Mesendoderm (in vitro differentiated cells): Measurements from ENCODE around the gene CFH.
"Not testable (repeated sequence)": the region's sequence is repeated elsewhere in the genome, so short reads cannot be mapped to it uniquely, and the experiment has no call there.

Experiments used
- DNase-seq: peaks from one replicate; pipeline ENCODE4 v3.0.0; 2013
- H2AK5ac ChIP-seq: 2 replicates; pipeline ENCODE4 v1.6.1; 2013; ENCODE audit warnings: low read length, inconsistent platforms
- H2BK120ac ChIP-seq: 2 replicates; pipeline ENCODE4 v1.6.1; 2013; ENCODE audit warnings: low read depth, mild to moderate bottlenecking, low read length, moderate library complexity, mixed read lengths
- H2BK15ac ChIP-seq: replicated peaks from 2 replicates; pipeline ENCODE4 v1.6.1; 2013; ENCODE audit warnings: low read depth, mild to moderate bottlenecking, moderate library complexity
- H2BK5ac ChIP-seq: 2 replicates; pipeline ENCODE4 v1.6.1; 2013; ENCODE audit warnings: low read length, inconsistent platforms
- H3K18ac ChIP-seq: 2 replicates; pipeline ENCODE4 v1.6.1; 2013; ENCODE audit warnings: mild to moderate bottlenecking, low read length, mixed read lengths
- H3K23ac ChIP-seq: one replicate; pipeline ENCODE4 v1.6.1; 2013; ENCODE audit warnings: low read length
- H3K27ac ChIP-seq: 2 replicates; pipeline ENCODE4 v1.5.1; 2013; ENCODE audit warnings: low read depth, mild to moderate bottlenecking, inconsistent platforms, low read length, moderate library complexity
- H3K27me3 ChIP-seq: 2 replicates; pipeline ENCODE4 v1.6.1; 2013; ENCODE audit warnings: low read length, control low read depth, mild to moderate bottlenecking, inconsistent platforms; ENCODE audit not compliant: insufficient read depth, poor library complexity
- H3K36me3 ChIP-seq: 2 replicates; pipeline ENCODE4 v1.6.1; 2013; ENCODE audit warnings: low read length, inconsistent platforms; ENCODE audit not compliant: control insufficient read depth, insufficient read depth
- H3K4ac ChIP-seq: one replicate; pipeline ENCODE4 v1.6.1; 2013; ENCODE audit warnings: low read depth, mild to moderate bottlenecking, low read length, moderate library complexity
- H3K4me1 ChIP-seq: 2 replicates; pipeline ENCODE4 v1.6.1; 2013; ENCODE audit warnings: low read depth, low read length, inconsistent platforms; ENCODE audit not compliant: control insufficient read depth
- H3K4me2 ChIP-seq: 2 replicates; pipeline ENCODE4 v1.6.1; 2013; ENCODE audit warnings: low read length
- H3K4me3 ChIP-seq: 2 replicates; pipeline ENCODE4 v1.5.1; 2013; ENCODE audit warnings: mild to moderate bottlenecking, low read length
- H3K56ac ChIP-seq: one replicate; pipeline ENCODE4 v1.6.1; 2013; ENCODE audit warnings: low read length
- H3K79me1 ChIP-seq: 2 replicates; pipeline ENCODE4 v1.6.1; 2013; ENCODE audit warnings: low read length, inconsistent platforms
- H3K79me2 ChIP-seq: 2 replicates; pipeline ENCODE4 v1.6.1; 2013; ENCODE audit warnings: mild to moderate bottlenecking, low read length; ENCODE audit not compliant: control insufficient read depth, insufficient read depth
- H3K9ac ChIP-seq: 2 replicates; pipeline ENCODE4 v1.6.1; 2013; ENCODE audit warnings: low read length, inconsistent platforms
- H4K5ac ChIP-seq: one replicate; pipeline ENCODE4 v1.6.1; 2013; ENCODE audit warnings: low read length
- H4K8ac ChIP-seq: one replicate; pipeline ENCODE4 v1.6.1; 2013; ENCODE audit warnings: low read depth, mild to moderate bottlenecking, control low read depth, low read length, moderate library complexity
- WGBS: extraction: QIAGEN DNeasy Blood & Tissue Kit; methylation state at CpG from one replicate; pipeline ENCODE4 v1.1.7; 2013; ENCODE audit warnings: low lambda C conversion rate, missing lambda C conversion rate; ENCODE audit not compliant: insufficient coverage; ENCODE audit errors: extremely low coverage; 5-methylcytosine and 5-hydroxymethylcytosine counted together

Gene CFH

DNA sequence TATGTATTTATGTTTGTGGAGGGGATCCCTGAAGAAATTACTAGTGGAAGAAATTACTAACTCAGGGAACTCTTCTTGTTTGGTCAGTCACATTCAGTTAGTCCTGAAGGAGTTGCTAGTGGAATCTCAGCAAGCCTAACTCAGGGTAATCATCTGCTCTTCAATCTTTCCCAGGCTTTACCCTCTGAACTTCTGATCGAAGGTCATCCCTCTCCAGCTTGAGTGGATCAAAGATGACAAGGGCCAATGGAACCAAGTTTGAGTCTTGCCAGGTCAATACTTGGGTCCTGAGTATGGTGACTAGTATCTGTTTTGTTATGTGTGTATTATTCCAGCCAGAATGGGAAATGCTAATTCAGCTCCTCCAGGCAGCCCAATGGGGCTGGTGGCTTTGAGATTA lies 49.3 kb downstream of the CFH start:
- no peak overlapping the region for H3K4me2 ChIP-seq
- WGBS = no CpG with 5 or more reads among the region's 1 CpG
- no peak overlapping the region for H2BK5ac ChIP-seq
- no peak overlapping the region for H3K9ac ChIP-seq
- H4K8ac ChIP-seq = no peak overlapping the region
- H3K27ac ChIP-seq = no peak overlapping the region
- H3K79me2 ChIP-seq = no peaks in the 10 kb centered on the region
- no peaks in the 10 kb centered on the region for H3K79me1 ChIP-seq
- no peak overlapping the region for H2AK5ac ChIP-seq
- H3K4me1 ChIP-seq = no peaks in the 10 kb centered on the region
- no peak overlapping the region for H3K56ac ChIP-seq
- no peak overlapping the region for H3K18ac ChIP-seq
- no peaks in the 10 kb centered on the region for H3K27me3 ChIP-seq
- no peak overlapping the region for H2BK15ac ChIP-seq
- no peak overlapping the region for H3K23ac ChIP-seq
- H3K36me3 ChIP-seq = no peaks in the 10 kb centered on the region
- H3K4me3 ChIP-seq = no peak overlapping the region
- H2BK120ac ChIP-seq = no peak overlapping the region
- H4K5ac ChIP-seq = no peak overlapping the region
- DNase-seq = no peak
- H3K4ac ChIP-seq = no peak overlapping the region

DNA sequence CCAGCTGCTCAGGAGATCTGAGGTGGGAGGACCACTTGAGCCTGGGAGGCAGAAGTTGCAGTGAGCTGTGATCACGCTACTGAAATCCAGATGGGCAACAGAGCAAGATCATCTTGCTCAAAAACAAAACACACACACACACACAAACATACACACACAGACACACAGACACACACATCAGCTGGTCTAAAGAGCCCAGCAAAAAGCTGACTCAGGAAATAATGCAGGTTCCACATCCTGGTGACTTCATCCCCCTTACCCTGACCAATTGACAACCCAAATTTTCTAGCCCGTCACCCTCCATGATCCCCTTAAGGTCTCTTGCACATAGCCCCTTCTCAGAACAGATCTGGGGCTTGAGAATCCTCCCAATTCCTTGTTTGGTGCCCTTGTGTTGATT lies 58.0 kb downstream of the CFH start:
- H4K5ac ChIP-seq, H2BK120ac ChIP-seq, H2BK15ac ChIP-seq, H3K79me2 ChIP-seq, H3K36me3 ChIP-seq, H3K79me1 ChIP-seq, H3K4me3 ChIP-seq, H3K27ac ChIP-seq, H3K9ac ChIP-seq, H3K4me2 ChIP-seq, H2BK5ac ChIP-seq, H2AK5ac ChIP-seq, H3K4ac ChIP-seq, H4K8ac ChIP-seq, DNase-seq, H3K56ac ChIP-seq, H3K23ac ChIP-seq, H3K18ac ChIP-seq, H3K27me3 ChIP-seq, H3K4me1 ChIP-seq: not testable (repeated sequence)
- no CpG with 5 or more reads among the region's 2 CpGs for WGBS

DNA sequence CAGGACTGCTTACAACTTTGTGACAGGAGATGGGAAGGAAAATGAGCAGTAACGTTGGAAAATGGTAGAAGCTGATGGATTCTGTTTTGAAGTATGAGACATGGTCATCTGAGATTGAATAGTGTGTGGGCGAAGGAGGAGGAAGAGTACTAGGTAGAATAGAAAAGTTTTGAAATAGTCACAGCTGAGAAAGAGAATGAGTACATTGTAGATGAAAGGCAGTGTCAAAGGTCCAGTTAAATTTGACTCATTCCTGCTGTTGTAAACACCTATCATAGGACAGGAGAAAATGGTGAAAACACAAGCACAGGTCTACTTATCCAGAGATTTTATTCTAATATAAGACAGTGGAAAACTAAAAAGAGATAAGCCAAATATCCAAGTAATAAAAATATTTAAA lies 66.0 kb downstream of the CFH start:
- Histone ChIP-seq H4K8ac (no peak overlapping the region), H2AK5ac (no peak overlapping the region), H2BK15ac (no peak overlapping the region), H2BK5ac (no peak overlapping the region), H3K79me2 (no peaks in the 10 kb centered on the region), H3K4ac (no peak overlapping the region), H2BK120ac (no peak overlapping the region), H4K5ac (no peak overlapping the region), H3K36me3 (no peaks in the 10 kb centered on the region), H3K27me3 (no peaks in the 10 kb centered on the region), H3K23ac (no peak overlapping the region), H3K4me2 (no peak overlapping the region), H3K18ac (no peak overlapping the region), H3K9ac (no peak overlapping the region), H3K79me1 (no peaks in the 10 kb centered on the region), H3K4me3 (no peak overlapping the region), H3K4me1 (no peaks in the 10 kb centered on the region), H3K27ac (no peak overlapping the region), H3K56ac (no peak overlapping the region)
- WGBS = no CpG with 5 or more reads among the region's 2 CpGs
- DNase-seq = no peak

DNA sequence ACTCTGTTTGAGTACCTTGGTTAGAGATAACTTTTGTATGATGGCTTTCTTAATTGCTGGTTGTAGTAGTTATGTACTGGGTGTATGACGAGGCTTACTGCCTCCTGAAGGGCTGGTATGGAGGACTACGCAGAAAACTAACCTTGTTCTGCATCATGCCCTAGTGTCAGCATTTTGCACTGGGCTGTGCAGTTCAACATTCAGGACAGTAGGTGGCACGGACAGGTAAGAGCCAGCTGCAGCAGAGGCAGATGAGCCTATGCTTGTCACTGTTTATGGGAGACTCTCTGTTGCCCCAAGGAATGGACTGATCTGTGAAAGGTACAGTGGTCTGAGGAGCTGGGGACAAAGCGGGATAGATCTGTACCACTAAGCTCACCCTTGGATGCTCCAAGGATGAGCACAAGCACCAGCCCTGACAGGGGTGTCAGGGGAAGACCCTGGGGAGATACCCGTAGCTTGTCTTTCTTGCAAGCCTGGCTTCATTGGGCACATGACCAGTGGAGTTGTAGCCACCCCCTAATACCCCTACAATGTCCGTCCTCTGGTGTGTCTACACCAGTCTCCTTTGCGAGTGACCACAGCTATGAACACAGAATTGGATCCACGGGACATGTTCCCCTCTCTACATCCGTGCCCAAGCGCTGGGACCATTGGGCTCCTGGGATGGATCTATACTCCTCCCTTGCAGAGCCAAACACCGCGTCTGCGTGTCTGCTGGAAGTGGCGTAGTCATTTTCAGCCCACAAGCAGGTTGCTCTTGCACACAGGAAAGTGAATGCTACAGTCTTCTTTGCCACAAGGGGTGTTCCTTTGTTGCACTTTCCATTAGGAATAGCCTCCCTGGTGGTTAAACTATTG lies 71.7 kb downstream of the CFH start:
- H3K27ac ChIP-seq = no peak overlapping the region
- no peak overlapping the region for H3K4ac ChIP-seq
- no peaks in the 10 kb centered on the region for H3K27me3 ChIP-seq
- no peak overlapping the region for H3K9ac ChIP-seq
- no peak overlapping the region for H3K4me3 ChIP-seq
- no peak overlapping the region for H4K5ac ChIP-seq
- no CpG with 5 or more reads among the region's 14 CpGs for WGBS
- no peak overlapping the region for H2BK15ac ChIP-seq
- H3K36me3 ChIP-seq = no peaks in the 10 kb centered on the region
- H3K79me1 ChIP-seq = no peaks in the 10 kb centered on the region
- no peak overlapping the region for H3K18ac ChIP-seq
- no peak overlapping the region for H3K23ac ChIP-seq
- no peaks in the 10 kb centered on the region for H3K4me1 ChIP-seq
- H4K8ac ChIP-seq = no peak overlapping the region
- H3K56ac ChIP-seq = no peak overlapping the region
- no peak overlapping the region for H2BK5ac ChIP-seq
- no peak overlapping the region for H2BK120ac ChIP-seq
- peak; percentile 88 for DNase-seq
- no peaks in the 10 kb centered on the region for H3K79me2 ChIP-seq
- no peak overlapping the region for H2AK5ac ChIP-seq
- H3K4me2 ChIP-seq = no peak overlapping the region

DNA sequence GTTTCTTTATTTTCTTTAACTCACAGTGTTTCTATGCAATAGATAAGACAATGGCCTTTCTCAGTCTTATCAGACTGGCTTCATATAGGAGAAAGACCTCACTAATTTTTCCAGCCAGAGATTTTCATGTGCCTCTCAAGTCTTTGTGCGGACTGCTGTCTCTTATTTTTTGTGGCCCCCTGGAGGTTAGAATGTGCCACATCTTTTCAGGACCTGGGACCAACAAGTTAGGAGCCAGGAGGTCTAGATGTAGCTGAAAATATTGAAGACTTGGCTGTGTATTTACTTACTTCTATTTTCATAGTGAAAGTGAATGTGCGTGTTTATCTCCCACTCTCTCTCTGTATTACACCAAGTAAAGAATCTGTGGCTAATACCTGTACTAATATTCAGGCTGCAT lies 80.7 kb downstream of the CFH start:
- Histone ChIP-seq H3K56ac (no peak overlapping the region), H4K5ac (no peak overlapping the region), H2AK5ac (no peak overlapping the region), H3K9ac (no peak overlapping the region), H3K18ac (no peak overlapping the region), H3K27me3 (no peaks in the 10 kb centered on the region), H3K36me3 (no peaks in the 10 kb centered on the region), H3K27ac (no peak overlapping the region), H3K79me1 (no peaks in the 10 kb centered on the region), H3K4me1 (no peaks in the 10 kb centered on the region), H3K79me2 (no peaks in the 10 kb centered on the region), H2BK120ac (no peak overlapping the region), H3K4ac (no peak overlapping the region), H4K8ac (no peak overlapping the region), H2BK15ac (no peak overlapping the region), H2BK5ac (no peak overlapping the region), H3K4me3 (no peak overlapping the region), H3K4me2 (no peak overlapping the region), H3K23ac (no peak overlapping the region)
- no CpG with 5 or more reads among the region's 2 CpGs for WGBS
- DNase-seq = peak; percentile 68
